Smooth muscle cell (in vitro differentiated cells): ENCODE measurements around the gene RALY. TPM values are rescaled to one million over a fixed set of nuclear protein-coding genes. Genes with fewer than 3 reads are reported as not detected.

ENCODE experiments used
- DNase-seq: peaks from one replicate; lab custom pipeline; 2025; ENCODE audit not compliant: unreplicated experiment; lab: John Stamatoyannopoulos, UW
- H2AFZ ChIP-seq: fragments of 200-600 bp; sonication (generic); 2 replicates; pipeline ENCODE4 v1.6.0; 2016; ENCODE audit warnings: antibody characterized with exemption, low read depth, mild to moderate bottlenecking
- H3F3A ChIP-seq: fragments of 200-600 bp; sonication (generic); 2 replicates; pipeline ENCODE4 v1.6.0; 2017; ENCODE audit warnings: antibody characterized with exemption, low read depth
- H3K27ac ChIP-seq: fragments of 200-600 bp; sonication (generic); 2 replicates; pipeline ENCODE4 v1.5.1; 2016; ENCODE audit warnings: low read depth, mild to moderate bottlenecking
- H3K27me3 ChIP-seq: fragments of 200-600 bp; sonication (generic); 2 replicates; pipeline ENCODE4 v1.6.1; 2016; ENCODE audit warnings: low read depth, mild to moderate bottlenecking
- H3K36me3 ChIP-seq: fragments of 200-600 bp; sonication (generic); 2 replicates; pipeline ENCODE4 v1.5.1; 2016; ENCODE audit warnings: low read depth
- H3K4me1 ChIP-seq: fragments of 200-600 bp; sonication (generic); 2 replicates; pipeline ENCODE4 v1.5.1; 2016; ENCODE audit warnings: low read depth
- H3K4me2 ChIP-seq: fragments of 200-600 bp; sonication (generic); 2 replicates; pipeline ENCODE4 v1.6.0; 2016; ENCODE audit warnings: mild to moderate bottlenecking
- H3K4me3 ChIP-seq: fragments of 200-600 bp; sonication (generic); 2 replicates; pipeline ENCODE4 v1.5.1; 2016; ENCODE audit warnings: mild to moderate bottlenecking
- H3K79me2 ChIP-seq: fragments of 200-600 bp; sonication (generic); 2 replicates; pipeline ENCODE4 v1.6.0; 2016; ENCODE audit warnings: low read depth, mild to moderate bottlenecking
- H3K9ac ChIP-seq: fragments of 200-600 bp; sonication (generic); 2 replicates; pipeline ENCODE4 v1.6.0; 2016; ENCODE audit warnings: low read depth
- H3K9me3 ChIP-seq: fragments of 200-600 bp; sonication (generic); replicated peaks from 2 replicates; pipeline ENCODE4 v1.5.1; 2016; ENCODE audit warnings: low read depth
- H4K20me1 ChIP-seq: fragments of 200-600 bp; sonication (generic); 2 replicates; pipeline ENCODE4 v1.6.0; 2016; ENCODE audit warnings: low read depth
- WGBS: methylation state at CpG from one replicate; pipeline ENCODE4 v1.1.7; 2016; ENCODE audit warnings: low lambda C conversion rate; 5-methylcytosine and 5-hydroxymethylcytosine counted together
- polyA plus RNA-seq: library from polyadenylated mRNA; unstranded; fragments of >200 nt; fragmentation: Nextera tagmentation; extraction: Ambion mirVana; gene quantifications from 2 replicates; pipeline ENCODE4 v1.2.1, GENCODE V29; 2016
- total RNA-seq: library from RNA; depleted of rRNA; stranded (reverse); fragments of >200 nt; gene quantifications from 2 replicates; pipeline ENCODE4 v1.2.3, GENCODE V29; 2014
- TF ChIP-seq, protein P1 (sequence below): fragments of 200-600 bp; sonication (generic); IDR thresholded peaks from 2 replicates; pipeline ENCODE4 v1.5.1; 2017; ENCODE audit warnings: borderline replicate concordance, mild to moderate bottlenecking, antibody characterized with exemption; ENCODE audit not compliant: insufficient read depth, poor library complexity, severe bottlenecking

RALY gene
- total and polyA plus RNA-seq, 2 experiments from 2014 or later, result 99.7 to 218 TPM

DNA sequence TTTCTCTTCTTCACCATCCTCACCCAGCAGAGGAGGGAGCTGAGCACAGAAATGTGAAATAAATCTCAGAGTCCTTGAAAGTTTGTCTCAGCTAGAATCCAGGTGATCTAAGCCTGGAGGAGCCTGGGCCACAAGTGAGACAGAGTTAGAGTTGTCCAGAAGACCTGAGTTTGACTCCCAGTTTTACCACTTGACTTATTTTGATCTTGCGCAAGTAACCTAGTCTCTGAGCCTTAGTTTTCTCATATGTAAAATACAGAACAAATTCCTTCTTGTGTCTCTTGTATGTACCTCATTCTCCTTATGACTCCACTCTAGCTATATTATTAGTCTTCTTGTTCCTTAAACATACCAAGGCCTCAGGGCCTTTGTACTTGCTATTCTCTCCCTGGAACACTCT, 36.7 kb downstream of the RALY start:
- H3K27ac ChIP-seq, result no peak overlapping the region
- H3F3A ChIP-seq, result no peaks in the 10 kb centered on the region
- no peak overlapping the region for H2AFZ ChIP-seq
- H3K79me2 ChIP-seq, result peaks cover 67% of the 10 kb centered on the region
- peaks cover 99% of the 10 kb centered on the region for H4K20me1 ChIP-seq
- no peak overlapping the region for H3K4me2 ChIP-seq
- whole genome bisulfite sequencing, result 100% methylated on average over 1 of the region's 1 CpG
- H3K9ac ChIP-seq, result no peak overlapping the region
- no peaks in the 10 kb centered on the region for H3K9me3 ChIP-seq
- H3K4me1 ChIP-seq, result peaks cover under 1% of the 10 kb centered on the region
- TF ChIP-seq, protein P1, sequence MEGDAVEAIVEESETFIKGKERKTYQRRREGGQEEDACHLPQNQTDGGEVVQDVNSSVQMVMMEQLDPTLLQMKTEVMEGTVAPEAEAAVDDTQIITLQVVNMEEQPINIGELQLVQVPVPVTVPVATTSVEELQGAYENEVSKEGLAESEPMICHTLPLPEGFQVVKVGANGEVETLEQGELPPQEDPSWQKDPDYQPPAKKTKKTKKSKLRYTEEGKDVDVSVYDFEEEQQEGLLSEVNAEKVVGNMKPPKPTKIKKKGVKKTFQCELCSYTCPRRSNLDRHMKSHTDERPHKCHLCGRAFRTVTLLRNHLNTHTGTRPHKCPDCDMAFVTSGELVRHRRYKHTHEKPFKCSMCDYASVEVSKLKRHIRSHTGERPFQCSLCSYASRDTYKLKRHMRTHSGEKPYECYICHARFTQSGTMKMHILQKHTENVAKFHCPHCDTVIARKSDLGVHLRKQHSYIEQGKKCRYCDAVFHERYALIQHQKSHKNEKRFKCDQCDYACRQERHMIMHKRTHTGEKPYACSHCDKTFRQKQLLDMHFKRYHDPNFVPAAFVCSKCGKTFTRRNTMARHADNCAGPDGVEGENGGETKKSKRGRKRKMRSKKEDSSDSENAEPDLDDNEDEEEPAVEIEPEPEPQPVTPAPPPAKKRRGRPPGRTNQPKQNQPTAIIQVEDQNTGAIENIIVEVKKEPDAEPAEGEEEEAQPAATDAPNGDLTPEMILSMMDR, result no peak
- no peaks in the 10 kb centered on the region for H3K27me3 ChIP-seq
- no peak overlapping the region for H3K4me3 ChIP-seq
- no peaks in the 10 kb centered on the region for H3K36me3 ChIP-seq
- no peak for DNase-seq

DNA sequence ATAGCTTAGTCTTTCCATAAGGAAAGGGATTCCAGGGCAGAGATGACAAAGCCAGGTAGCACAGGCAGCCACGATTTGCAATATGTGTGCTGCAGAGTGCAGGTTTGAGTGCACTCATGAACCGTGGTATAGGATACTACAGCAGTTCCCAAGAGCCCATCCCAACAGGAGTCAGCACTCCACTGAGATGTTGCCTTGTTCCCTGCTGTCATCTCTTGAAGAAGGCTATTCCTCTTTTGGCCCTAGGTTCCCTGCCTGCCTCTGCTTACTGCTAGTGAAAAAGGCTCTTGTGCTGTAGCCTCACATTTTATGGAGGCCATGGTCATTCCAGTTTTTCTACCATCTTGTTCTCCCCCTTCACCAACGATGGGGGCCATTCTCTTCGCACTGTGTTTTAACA, 40.2 kb downstream of the RALY start:
- 96% methylated on average over 4 of the region's 4 CpGs for WGBS
- Histone ChIP-seq H3F3A (no peaks in the 10 kb centered on the region), H3K27ac (no peak overlapping the region), H4K20me1 (peaks cover 99% of the 10 kb centered on the region), H3K4me1 (no peaks in the 10 kb centered on the region), H3K4me3 (no peak overlapping the region), H3K79me2 (peaks cover 63% of the 10 kb centered on the region), H3K9me3 (no peaks in the 10 kb centered on the region), H3K27me3 (no peaks in the 10 kb centered on the region), H3K9ac (no peak overlapping the region), H3K36me3 (no peaks in the 10 kb centered on the region), H2AFZ (no peak overlapping the region), H3K4me2 (no peak overlapping the region)
- no peak for DNase-seq
- TF ChIP-seq, protein P1, result no peak

DNA sequence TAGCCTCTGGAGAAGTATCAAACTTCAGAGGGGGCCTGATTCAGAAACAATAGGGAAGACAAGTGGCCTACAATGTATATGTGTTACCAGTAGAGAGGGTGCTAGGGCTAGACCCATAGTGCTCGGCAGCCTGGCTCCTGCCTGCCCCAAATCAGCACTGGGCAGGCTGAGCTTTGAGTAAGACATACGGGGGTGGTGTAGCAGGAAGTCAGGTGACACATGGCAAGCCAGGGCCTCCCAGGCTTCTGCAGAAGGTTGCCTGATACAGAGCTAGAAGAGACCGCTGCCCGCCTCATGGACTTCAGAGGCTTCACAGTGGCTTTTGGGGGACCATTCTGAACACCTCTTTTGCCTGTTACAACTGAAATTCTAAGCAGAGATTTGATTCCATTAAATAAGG, 43.4 kb downstream of the RALY start:
- Histone ChIP-seq H3K4me3 (no peak overlapping the region), H3K27me3 (no peaks in the 10 kb centered on the region), H4K20me1 (peaks cover 99% of the 10 kb centered on the region), H3K9me3 (no peaks in the 10 kb centered on the region), H3K9ac (no peak overlapping the region), H3K4me1 (no peaks in the 10 kb centered on the region), H3F3A (no peaks in the 10 kb centered on the region), H2AFZ (no peak overlapping the region), H3K27ac (peak overlapping the region; percentile 10), H3K4me2 (peak overlapping the region; percentile 26), H3K79me2 (peaks cover 71% of the 10 kb centered on the region), H3K36me3 (no peaks in the 10 kb centered on the region)
- 73% methylated on average over 4 of the region's 4 CpGs for WGBS
- DNase-seq, result no peak
- TF ChIP-seq, protein P1, result no peak

DNA sequence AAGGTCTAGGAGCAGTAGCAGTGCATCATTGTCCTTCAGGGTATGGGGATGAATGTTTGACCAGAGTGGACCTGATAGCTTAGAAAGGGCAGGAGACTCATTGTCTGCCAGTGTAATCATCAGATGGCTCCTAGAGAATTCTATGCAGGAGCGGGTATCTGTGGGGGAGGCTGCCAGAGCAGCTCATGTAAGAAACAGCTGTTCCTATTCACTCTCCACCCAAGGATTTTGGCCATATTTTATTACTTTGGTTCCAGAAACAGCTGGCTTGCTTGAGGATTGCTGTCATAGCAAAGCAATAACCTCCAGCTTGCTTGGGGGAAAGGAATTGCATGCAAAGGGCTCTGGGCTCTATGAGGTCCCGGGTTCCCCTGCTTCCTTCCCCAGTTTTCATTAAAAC, 44.1 kb downstream of the RALY start:
- WGBS, result 64% methylated on average over 2 of the region's 2 CpGs
- Histone ChIP-seq H3K4me3 (no peak overlapping the region), H2AFZ (no peak overlapping the region), H3K79me2 (peaks cover 73% of the 10 kb centered on the region), H3K27ac (peak overlapping the region; percentile 10), H3F3A (no peaks in the 10 kb centered on the region), H3K9me3 (no peaks in the 10 kb centered on the region), H3K4me2 (peak overlapping the region; percentile 26), H3K27me3 (no peaks in the 10 kb centered on the region), H3K36me3 (no peaks in the 10 kb centered on the region), H3K9ac (no peak overlapping the region), H4K20me1 (peaks cover 99% of the 10 kb centered on the region), H3K4me1 (no peaks in the 10 kb centered on the region)
- DNase-seq, result no peak
- TF ChIP-seq, protein P1, result no peak
